GM12892 (cell line): ENCODE data around the gene PURB.

Experiments
- POLR2A ChIP-seq: IDR thresholded peaks from 2 replicates; pipeline ENCODE4 v1.6.1; 2011; ENCODE audit warnings: low read depth, low read length, control low read depth
- POLR2AphosphoS5 ChIP-seq: IDR thresholded peaks from 2 replicates; pipeline ENCODE4 v1.6.1; 2011; ENCODE audit warnings: low read depth, low read length, control low read depth
- TAF1 ChIP-seq: IDR thresholded peaks from 2 replicates; pipeline ENCODE4 v1.6.1; 2011; ENCODE audit warnings: low read depth, mild to moderate bottlenecking, control low read depth, low read length, borderline replicate concordance

GRCh38 chr7:44881066-44881600, 4.2 kb downstream of the PURB start:
- TF ChIP-seq TAF1 (no peak), POLR2A (no peak), POLR2AphosphoS5 (no peak)
